Liver (tissue), 3 donors: Measurements from ENCODE around the gene UQCR11.

Source experiments
- CTCF ChIP-seq: fragments of 150-350 bp; IDR thresholded peaks from 2 replicates; pipeline ENCODE4 v1.5.1; 2017; ENCODE audit warnings: improper control_type of control experiment, low read depth, low read length; ENCODE audit not compliant: missing input control
- EGR1 ChIP-seq, 2 donors: IDR thresholded peaks; 2 replicates each; pipeline ENCODE4 v1.6.1; 2016 to 2018; ENCODE audit warnings: antibody characterized with exemption in 2 of 2, low read depth in 2 of 2
- FOXA1 ChIP-seq: IDR thresholded peaks from 2 replicates; pipeline ENCODE4 v1.6.1; 2016; ENCODE audit warnings: antibody characterized with exemption
- FOXA2 ChIP-seq: IDR thresholded peaks from 2 replicates; pipeline ENCODE4 v1.6.1; 2016; ENCODE audit warnings: antibody characterized with exemption
- GABPA ChIP-seq, 2 donors: IDR thresholded peaks in 1 of 2; conservative IDR thresholded peaks in 1 of 2; 2 replicates each; pipeline ENCODE4 v1.6.1; 2016; ENCODE audit warnings: antibody characterized with exemption in 2 of 2, mild to moderate bottlenecking in 1 of 2, moderate library complexity in 1 of 2
- JUND ChIP-seq, 2 donors: IDR thresholded peaks; 2 replicates each; pipeline ENCODE4 v1.6.1; 2016; ENCODE audit warnings: antibody characterized with exemption in 2 of 2
- NR2F2 ChIP-seq: IDR thresholded peaks from 2 replicates; pipeline ENCODE4 v1.6.1; 2016; ENCODE audit warnings: antibody characterized with exemption
- RAD21 ChIP-seq, 2 donors: IDR thresholded peaks; 2 replicates each; pipeline ENCODE4 v1.6.1; 2016; ENCODE audit warnings: antibody characterized with exemption in 2 of 2, mild to moderate bottlenecking in 2 of 2
- TAF1 ChIP-seq: conservative IDR thresholded peaks from 2 replicates; pipeline ENCODE4 v1.6.1; 2016; ENCODE audit warnings: antibody characterized with exemption, mild to moderate bottlenecking
- YY1 ChIP-seq: IDR thresholded peaks from 2 replicates; pipeline ENCODE4 v1.6.1; 2016; ENCODE audit warnings: antibody characterized with exemption, mild to moderate bottlenecking
- TF ChIP-seq, protein P1 (sequence below): IDR thresholded peaks from 2 replicates; pipeline ENCODE4 v1.6.1; 2016; ENCODE audit warnings: antibody characterized with exemption
- TF ChIP-seq, protein P2 (sequence below): IDR thresholded peaks from 2 replicates; pipeline ENCODE4 v1.6.1; 2016; ENCODE audit warnings: antibody characterized with exemption, mild to moderate bottlenecking
- TF ChIP-seq, protein P3 (sequence below): IDR thresholded peaks from 2 replicates; pipeline ENCODE4 v1.6.1; 2016; ENCODE audit warnings: antibody characterized with exemption
- donor health status: healthy.
- donor health status: healthy.

DNA sequence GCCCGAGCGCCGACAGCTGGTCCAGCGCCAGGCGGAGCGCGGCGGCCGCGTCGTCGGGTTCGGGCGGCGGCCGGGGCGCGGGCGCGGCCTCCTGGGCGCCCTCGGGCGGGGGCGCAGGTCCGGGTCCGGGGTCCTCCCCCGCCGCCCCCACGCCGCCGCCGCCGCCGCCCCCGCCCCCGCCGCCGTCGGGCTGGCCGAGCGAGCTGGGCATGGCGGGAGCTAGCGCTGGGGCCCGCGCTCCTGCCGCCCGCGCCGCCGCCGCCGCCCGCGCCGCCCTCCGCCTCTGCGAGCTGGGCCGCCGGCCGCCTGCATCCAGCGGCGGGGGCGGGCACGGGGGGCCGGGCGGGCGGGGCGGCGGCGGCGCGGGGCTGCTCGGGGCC is 37.4 kb downstream of the UQCR11 start:
- TF ChIP-seq GABPA (IDR thresholded peaks at IDR 0.05 in 1 of 2, conservative IDR thresholded peaks at IDR 0.05 in 1 of 2) = no peak
- no peak for TF ChIP-seq CTCF
- TF ChIP-seq RAD21 (IDR thresholded peaks at IDR 0.05) = no peak
- no peak for TF ChIP-seq TAF1
- TF ChIP-seq EGR1 (IDR thresholded peaks at IDR 0.05; ENCODE audit: low read depth in 2 of 2) = no peak
- no peak for TF ChIP-seq FOXA2
- TF ChIP-seq YY1 = no peak
- TF ChIP-seq, protein P1, sequence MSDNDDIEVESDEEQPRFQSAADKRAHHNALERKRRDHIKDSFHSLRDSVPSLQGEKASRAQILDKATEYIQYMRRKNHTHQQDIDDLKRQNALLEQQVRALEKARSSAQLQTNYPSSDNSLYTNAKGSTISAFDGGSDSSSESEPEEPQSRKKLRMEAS = no peak
- TF ChIP-seq, protein P2, sequence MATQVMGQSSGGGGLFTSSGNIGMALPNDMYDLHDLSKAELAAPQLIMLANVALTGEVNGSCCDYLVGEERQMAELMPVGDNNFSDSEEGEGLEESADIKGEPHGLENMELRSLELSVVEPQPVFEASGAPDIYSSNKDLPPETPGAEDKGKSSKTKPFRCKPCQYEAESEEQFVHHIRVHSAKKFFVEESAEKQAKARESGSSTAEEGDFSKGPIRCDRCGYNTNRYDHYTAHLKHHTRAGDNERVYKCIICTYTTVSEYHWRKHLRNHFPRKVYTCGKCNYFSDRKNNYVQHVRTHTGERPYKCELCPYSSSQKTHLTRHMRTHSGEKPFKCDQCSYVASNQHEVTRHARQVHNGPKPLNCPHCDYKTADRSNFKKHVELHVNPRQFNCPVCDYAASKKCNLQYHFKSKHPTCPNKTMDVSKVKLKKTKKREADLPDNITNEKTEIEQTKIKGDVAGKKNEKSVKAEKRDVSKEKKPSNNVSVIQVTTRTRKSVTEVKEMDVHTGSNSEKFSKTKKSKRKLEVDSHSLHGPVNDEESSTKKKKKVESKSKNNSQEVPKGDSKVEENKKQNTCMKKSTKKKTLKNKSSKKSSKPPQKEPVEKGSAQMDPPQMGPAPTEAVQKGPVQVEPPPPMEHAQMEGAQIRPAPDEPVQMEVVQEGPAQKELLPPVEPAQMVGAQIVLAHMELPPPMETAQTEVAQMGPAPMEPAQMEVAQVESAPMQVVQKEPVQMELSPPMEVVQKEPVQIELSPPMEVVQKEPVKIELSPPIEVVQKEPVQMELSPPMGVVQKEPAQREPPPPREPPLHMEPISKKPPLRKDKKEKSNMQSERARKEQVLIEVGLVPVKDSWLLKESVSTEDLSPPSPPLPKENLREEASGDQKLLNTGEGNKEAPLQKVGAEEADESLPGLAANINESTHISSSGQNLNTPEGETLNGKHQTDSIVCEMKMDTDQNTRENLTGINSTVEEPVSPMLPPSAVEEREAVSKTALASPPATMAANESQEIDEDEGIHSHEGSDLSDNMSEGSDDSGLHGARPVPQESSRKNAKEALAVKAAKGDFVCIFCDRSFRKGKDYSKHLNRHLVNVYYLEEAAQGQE = no peak
- TF ChIP-seq, protein P3, sequence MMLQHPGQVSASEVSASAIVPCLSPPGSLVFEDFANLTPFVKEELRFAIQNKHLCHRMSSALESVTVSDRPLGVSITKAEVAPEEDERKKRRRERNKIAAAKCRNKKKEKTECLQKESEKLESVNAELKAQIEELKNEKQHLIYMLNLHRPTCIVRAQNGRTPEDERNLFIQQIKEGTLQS = no peak
- no peak for TF ChIP-seq NR2F2
- TF ChIP-seq JUND (IDR thresholded peaks at IDR 0.05) = no peak
- no peak for TF ChIP-seq FOXA1
